Brain microvascular endothelial cell (primary cell): ENCODE results near the gene TSPAN32.

ENCODE experiments used
- DNase-seq: peaks from one replicate; pipeline ENCODE4 v3.0.0-alpha.2; 2020
- H3K27ac ChIP-seq: fragments of 250-450 bp; sonication (Bioruptor Pico); 2 replicates; pipeline ENCODE4 v1.5.1; 2020; ENCODE audit warnings: mild to moderate bottlenecking, moderate library complexity
- H3K27me3 ChIP-seq: fragments of 250-450 bp; sonication (Bioruptor Pico); replicated peaks from 2 replicates; pipeline ENCODE4 v1.5.1; 2020; ENCODE audit warnings: mild to moderate bottlenecking
- H3K36me3 ChIP-seq: fragments of 250-450 bp; sonication (Bioruptor Pico); replicated peaks from 2 replicates; pipeline ENCODE4 v1.5.1; 2020; ENCODE audit warnings: mild to moderate bottlenecking
- H3K4me3 ChIP-seq: 2 replicates; pipeline ENCODE4 v1.5.1; 2011; ENCODE audit warnings: low read depth, mild to moderate bottlenecking, control low read depth, low read length, moderate library complexity
- CTCF ChIP-seq: IDR thresholded peaks from 2 replicates; pipeline ENCODE4 v1.5.1; 2011; ENCODE audit warnings: low read depth, mild to moderate bottlenecking, moderate library complexity, low read length, control low read depth, inconsistent platforms; ENCODE audit errors: missing control alignments
- in situ Hi-C: cut with HindIII; loops from 2 replicates; pipeline ENCODE4 v1.10.0; 2017; ENCODE audit warnings: low sequenced_read_pairs, low pct_ligation_motif_present

TSPAN32 gene

GRCh38 chr11:2296913-2297622 is 4.7 kb upstream of the TSPAN32 start:
- H3K27ac ChIP-seq, result no peak overlapping the region
- no peak overlapping the region for H3K4me3 ChIP-seq
- no peaks in the 10 kb centered on the region for H3K36me3 ChIP-seq
- in situ Hi-C loops, result no loop called here
- no peak for TF ChIP-seq CTCF
- H3K27me3 ChIP-seq, result no peaks in the 10 kb centered on the region
- no peak for DNase-seq

- no peak for DNase-seq
- Histone ChIP-seq H3K27ac (no peak overlapping the region), H3K4me3 (no peak overlapping the region), H3K27me3 (no peaks in the 10 kb centered on the region), H3K36me3 (no peaks in the 10 kb centered on the region)
- in situ Hi-C loops, result no loop called here
- TF ChIP-seq CTCF, result no peak
These were observed 4.2 kb upstream of the TSPAN32 start for GRCh38 chr11:2297623-2298030.

GRCh38 chr11:2298131-2298794 is 3.5 kb upstream of the TSPAN32 start:
- no peak for DNase-seq
- Histone ChIP-seq H3K27me3 (no peaks in the 10 kb centered on the region), H3K36me3 (no peaks in the 10 kb centered on the region), H3K4me3 (no peak overlapping the region), H3K27ac (no peak overlapping the region)
- TF ChIP-seq CTCF, result no peak
- in situ Hi-C loops, result no loop called here

- no peak overlapping the region for H3K27ac ChIP-seq
- H3K36me3 ChIP-seq, result no peaks in the 10 kb centered on the region
- in situ Hi-C loops, result no loop called here
- H3K27me3 ChIP-seq, result no peaks in the 10 kb centered on the region
- no peak overlapping the region for H3K4me3 ChIP-seq
- TF ChIP-seq CTCF, result peak; percentile 50
- no peak for DNase-seq
These were observed 2.7 kb upstream of the TSPAN32 start for GRCh38 chr11:2298795-2299761.

- no peak for TF ChIP-seq CTCF
- H3K27me3 ChIP-seq, result no peaks in the 10 kb centered on the region
- no peak overlapping the region for H3K4me3 ChIP-seq
- H3K27ac ChIP-seq, result no peak overlapping the region
- H3K36me3 ChIP-seq, result no peaks in the 10 kb centered on the region
- DNase-seq, result no peak
- in situ Hi-C loops, result no loop called here
These were observed 2.0 kb upstream of the TSPAN32 start for GRCh38 chr11:2299773-2300172.
